ENCODE results near the gene GARRE1. TPM values are rescaled to one million over a fixed set of nuclear protein-coding genes. Genes with fewer than 3 reads are reported as not detected.

The GARRE1 gene
- total and polyA plus RNA-seq, 2 of the 13 experiments (the other 11 are each of a cell fraction or from before 2014, with no cell fraction given): 8.0 to 11.7 TPM

DNA sequence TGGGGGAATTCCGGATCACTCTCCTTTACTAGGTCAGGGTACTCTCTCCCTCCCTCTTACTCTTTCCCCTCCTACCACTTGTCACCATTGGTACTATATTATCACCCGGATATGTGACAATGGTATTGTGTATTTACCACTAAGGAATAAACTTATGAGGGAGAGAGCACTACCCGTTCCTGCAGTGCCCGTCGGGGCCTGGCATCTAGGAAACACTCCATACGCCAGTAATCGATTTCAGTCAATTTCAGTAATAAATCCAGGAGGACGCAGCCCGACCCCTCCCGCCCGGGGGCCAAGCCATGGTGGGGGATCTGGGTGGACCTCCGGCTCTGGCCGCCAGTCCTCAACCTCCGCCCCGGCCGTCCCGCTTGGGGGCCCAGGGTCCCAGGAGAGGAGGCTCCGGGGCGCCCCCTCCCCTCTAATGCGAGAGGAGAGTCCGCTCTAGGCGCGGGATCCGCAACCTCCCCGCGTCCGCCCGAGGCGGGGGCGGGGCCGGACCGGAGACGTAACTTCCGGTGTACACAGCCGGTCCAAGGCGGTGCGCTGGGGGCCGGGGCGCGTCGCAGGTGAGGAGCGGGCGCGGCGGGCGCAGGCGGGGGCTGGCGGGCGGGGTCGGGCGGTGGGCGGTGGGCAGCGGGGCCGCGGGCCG is at the start of gene GARRE1 (continued):
- 0 out of 2 replicates have a peak, but pooled peaks have one; percentile 56 for TF ChIP-seq ZBTB25 (CRISPR knock-in tag; IDR thresholded peaks at IDR 0.05)
- no peak for TF ChIP-seq SATB2 (CRISPR knock-in tag; IDR thresholded peaks at IDR 0.05)
- 0 out of 2 replicates have a peak, but pooled peaks have one; percentile 34 for TF ChIP-seq TSC22D2 (CRISPR knock-in tag; IDR thresholded peaks at IDR 0.05; ENCODE audit: borderline replicate concordance)
- TF ChIP-seq ARID2 (CRISPR knock-in tag; IDR thresholded peaks at IDR 0.05; ENCODE audit: borderline replicate concordance): no peak
- TF ChIP-seq ZNF605 (CRISPR knock-in tag; IDR thresholded peaks at IDR 0.05): 0 out of 2 replicates have a peak, but pooled peaks have one; percentile 17
- no peak for TF ChIP-seq ZNF513 (CRISPR knock-in tag; conservative IDR thresholded peaks at IDR 0.05)
- no peak for TF ChIP-seq GTF3A (CRISPR knock-in tag; conservative IDR thresholded peaks at IDR 0.05)
- 0 out of 2 replicates have a peak, but pooled peaks have one; percentile 60 for TF ChIP-seq ZSCAN9 (CRISPR knock-in tag; IDR thresholded peaks at IDR 0.05; ENCODE audit: borderline replicate concordance)
- TF ChIP-seq PRDM15 (CRISPR knock-in tag; IDR thresholded peaks at IDR 0.05): no peak
- no peak for TF ChIP-seq ZFP1 (CRISPR knock-in tag; IDR thresholded peaks at IDR 0.05)
- TF ChIP-seq HOXA3 (CRISPR knock-in tag; IDR thresholded peaks at IDR 0.05): peak; percentile 53
- 0 out of 2 replicates have a peak, but pooled peaks have one; percentile 47 for TF ChIP-seq ZNF335 (CRISPR knock-in tag; IDR thresholded peaks at IDR 0.05)
- TF ChIP-seq ATF7 (IDR thresholded peaks at IDR 0.05): no peak
- TF ChIP-seq ATF7 (CRISPR knock-in tag; IDR thresholded peaks at IDR 0.05): no peak
- TF ChIP-seq FLYWCH1 (CRISPR knock-in tag; IDR thresholded peaks at IDR 0.05): no peak
- TF ChIP-seq MED8 (CRISPR knock-in tag; IDR thresholded peaks at IDR 0.05; ENCODE audit: insufficient replicate concordance): peak; percentile 44
- TF ChIP-seq ZNF543 (CRISPR knock-in tag; IDR thresholded peaks at IDR 0.05): peak; percentile 54; the same call in 1 of the 2 replicates
- TF ChIP-seq ETV5 (CRISPR knock-in tag; IDR thresholded peaks at IDR 0.05; ENCODE audit: borderline replicate concordance): peak; percentile 82
- TF ChIP-seq ZBTB7B (CRISPR knock-in tag; IDR thresholded peaks at IDR 0.05): peak; percentile 56; the same call in 1 of the 2 replicates
- peak; percentile 67; the same call in 1 of the 2 replicates for TF ChIP-seq ZBTB7A (CRISPR knock-in tag; IDR thresholded peaks at IDR 0.05)
- TF ChIP-seq ZNF205 (CRISPR knock-in tag; IDR thresholded peaks at IDR 0.05): peak; percentile 68
- TF ChIP-seq ZBTB43 (CRISPR knock-in tag; conservative IDR thresholded peaks at IDR 0.05): peak; percentile 68; the same call in 1 of the 2 replicates
- TF ChIP-seq HOXD1 (CRISPR knock-in tag; IDR thresholded peaks at IDR 0.05): 0 out of 2 replicates have a peak, but pooled peaks have one; percentile 45
